ENCODE results near the gene PREX1.

Gene PREX1

DNA sequence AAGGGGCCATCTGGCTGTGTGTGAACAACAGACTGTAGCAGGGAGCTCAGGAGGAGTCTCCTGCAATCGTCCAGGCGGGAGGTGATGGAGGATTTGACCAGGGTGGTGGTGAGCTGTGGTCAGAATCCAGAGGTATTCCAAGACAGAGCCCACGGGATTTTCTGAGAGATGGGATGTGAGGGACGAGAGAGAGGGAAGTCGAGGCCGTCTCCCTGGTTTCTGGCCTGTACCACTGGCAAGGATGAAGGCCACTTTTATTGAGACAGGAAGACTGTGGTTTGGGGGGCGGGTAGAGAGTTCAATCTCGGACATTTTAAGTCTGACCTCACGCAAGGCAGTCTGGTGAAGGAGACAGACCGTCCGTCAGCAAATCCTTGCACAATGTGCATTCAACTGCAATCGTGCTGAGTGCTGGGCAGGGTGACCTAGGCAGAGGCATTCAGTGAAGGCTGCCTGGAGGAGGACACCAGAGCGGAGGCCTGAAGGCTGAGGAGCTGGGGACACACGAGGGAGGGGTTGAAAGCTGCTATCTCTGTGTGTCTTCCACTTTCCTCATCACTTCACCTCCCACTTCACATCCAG lies 53.9 kb downstream of the PREX1 start:
- H3K27me3 ChIP-seq, result no peaks in the 10 kb centered on the region
- peak overlapping the region in 3 of 10 experiments; percentile 6 to 44 (median 36); a peak in 4 of 20 replicates for H3K4me3 ChIP-seq
- peak overlapping the region; percentile 4 to 64 (median 50); a peak in 17 of 22 replicates for H3K9ac ChIP-seq
- H3K4me1 ChIP-seq, result peaks cover 41 to 100% (median 83%) of the 10 kb centered on the region in 10 experiments
- peaks cover 0 to 10% (median 0%) of the 10 kb centered on the region in 11 experiments; a peak in 2 of 22 replicates for H3K36me3 ChIP-seq
- peaks cover 0 to 15% (median 11%) of the 10 kb centered on the region in 11 experiments; a peak in 18 of 22 replicates for H3K9me3 ChIP-seq (replicated peaks in 1 of 11)
- peaks cover 0 to 99% (median 0%) of the 10 kb centered on the region in 11 experiments; a peak in 6 of 22 replicates for H4K20me1 ChIP-seq
- peak overlapping the region; percentile 31 to 78 (median 66); a peak in 20 of 22 replicates for H3K27ac ChIP-seq
- peak overlapping the region; percentile 48 to 94 (median 83) for H3K4me2 ChIP-seq
- peak in 1 of 11 experiments; percentile 37; a peak in 3 of 22 replicates for TF ChIP-seq Cebpa-rat (IDR thresholded peaks at IDR 0.05)

DNA sequence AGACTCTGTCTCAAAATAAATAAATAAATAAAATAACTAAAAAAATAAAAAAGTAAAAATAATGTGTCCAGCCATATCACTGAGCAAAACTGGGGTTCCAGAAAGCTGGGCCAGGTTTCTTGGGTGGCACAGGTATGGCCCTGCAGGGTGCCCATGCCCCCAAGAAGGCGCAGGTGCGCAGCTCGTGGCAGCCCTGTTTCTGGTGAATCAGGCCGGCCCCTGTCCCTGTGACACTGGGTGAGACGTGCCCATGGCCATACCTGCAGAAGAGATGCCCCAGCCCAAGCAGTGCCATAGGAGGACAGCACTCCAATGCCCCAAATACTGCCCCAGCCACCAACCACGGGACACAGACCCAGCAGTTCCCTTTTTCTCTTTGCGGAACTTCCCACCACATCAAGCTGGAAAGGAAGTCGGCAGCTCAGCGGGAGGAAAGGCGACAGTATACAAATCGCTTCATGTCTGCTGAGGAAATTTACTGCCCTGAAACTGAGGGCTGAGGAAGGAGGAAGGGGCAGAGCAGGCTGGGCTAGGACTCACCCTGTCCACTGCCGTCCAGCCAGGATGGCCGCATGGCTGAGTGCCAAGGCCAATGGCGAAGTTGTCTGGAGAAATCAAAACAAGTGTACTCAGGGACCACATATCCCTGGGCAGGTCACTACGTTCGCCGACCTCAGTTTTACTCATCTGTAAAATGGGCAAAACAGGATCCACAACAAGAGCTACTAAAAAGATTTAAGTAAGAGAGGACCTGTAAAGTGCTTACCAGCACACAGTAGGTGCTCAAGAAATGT lies 55.4 kb downstream of the PREX1 start:
- Histone ChIP-seq H3K4me3 (0 out of 20 replicates have a peak overlapping the region, but pooled peaks of 1 of the 10 experiments have one; percentile 14), H3K9ac (peak overlapping the region in 7 of 11 experiments; percentile 3 to 64 (median 39); a peak in 7 of 22 replicates), H4K20me1 (peaks cover 0 to 99% (median 0%) of the 10 kb centered on the region in 11 experiments; a peak in 6 of 22 replicates), H3K36me3 (peaks cover 0 to 11% (median 0%) of the 10 kb centered on the region in 11 experiments; a peak in 4 of 22 replicates), H3K9me3 (replicated peaks in 1 of 11) (peaks cover 0 to 15% (median 11%) of the 10 kb centered on the region in 11 experiments; a peak in 18 of 22 replicates), H3K4me1 (peaks cover 46 to 100% (median 91%) of the 10 kb centered on the region in 10 experiments), H3K27me3 (no peaks in the 10 kb centered on the region), H3K4me2 (peak overlapping the region; percentile 48 to 94 (median 84)), H3K27ac (peak overlapping the region; percentile 28 to 78 (median 66); a peak in 21 of 22 replicates)
- no peak for TF ChIP-seq Cebpa-rat (IDR thresholded peaks at IDR 0.05)

DNA sequence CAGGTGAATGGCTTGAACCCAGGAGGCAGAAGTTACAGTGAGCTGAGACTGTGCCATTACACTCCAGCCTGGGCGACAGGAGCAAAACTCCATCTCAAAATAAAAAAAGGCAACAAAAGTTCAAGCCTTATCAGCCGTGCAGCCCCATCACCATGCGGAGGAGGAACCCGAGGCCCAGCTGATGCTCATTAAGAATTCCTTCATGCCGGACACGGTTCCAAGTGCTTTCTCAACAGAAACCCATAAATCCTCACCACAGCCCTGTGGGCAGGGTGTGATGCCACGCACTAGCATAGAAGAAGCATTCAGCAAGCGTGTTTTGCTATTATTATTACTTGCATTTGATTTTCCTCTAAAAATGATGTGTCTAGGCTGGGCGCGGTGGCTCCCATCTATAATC lies 56.3 kb downstream of the PREX1 start:
- H3K4me2 ChIP-seq, result peak overlapping the region in 9 of 11 experiments; percentile 79 to 94 (median 83); a peak in 17 of 22 replicates
- no peak overlapping the region for H3K4me3 ChIP-seq
- TF ChIP-seq Cebpa-rat (IDR thresholded peaks at IDR 0.05), result no peak
- peaks cover 46 to 100% (median 87%) of the 10 kb centered on the region in 10 experiments for H3K4me1 ChIP-seq
- H3K9me3 ChIP-seq (replicated peaks in 1 of 11), result peaks cover 0 to 15% (median 11%) of the 10 kb centered on the region in 11 experiments; a peak in 18 of 22 replicates
- H3K9ac ChIP-seq, result no peak overlapping the region; a peak in 1 of 22 replicates
- H4K20me1 ChIP-seq, result peaks cover 0 to 99% (median 0%) of the 10 kb centered on the region in 11 experiments; a peak in 6 of 22 replicates
- H3K36me3 ChIP-seq, result peaks cover 0 to 17% (median 0%) of the 10 kb centered on the region in 11 experiments; a peak in 5 of 22 replicates
- peak overlapping the region in 7 of 11 experiments; percentile 37 to 78 (median 68); a peak in 8 of 22 replicates for H3K27ac ChIP-seq
- no peaks in the 10 kb centered on the region for H3K27me3 ChIP-seq

DNA sequence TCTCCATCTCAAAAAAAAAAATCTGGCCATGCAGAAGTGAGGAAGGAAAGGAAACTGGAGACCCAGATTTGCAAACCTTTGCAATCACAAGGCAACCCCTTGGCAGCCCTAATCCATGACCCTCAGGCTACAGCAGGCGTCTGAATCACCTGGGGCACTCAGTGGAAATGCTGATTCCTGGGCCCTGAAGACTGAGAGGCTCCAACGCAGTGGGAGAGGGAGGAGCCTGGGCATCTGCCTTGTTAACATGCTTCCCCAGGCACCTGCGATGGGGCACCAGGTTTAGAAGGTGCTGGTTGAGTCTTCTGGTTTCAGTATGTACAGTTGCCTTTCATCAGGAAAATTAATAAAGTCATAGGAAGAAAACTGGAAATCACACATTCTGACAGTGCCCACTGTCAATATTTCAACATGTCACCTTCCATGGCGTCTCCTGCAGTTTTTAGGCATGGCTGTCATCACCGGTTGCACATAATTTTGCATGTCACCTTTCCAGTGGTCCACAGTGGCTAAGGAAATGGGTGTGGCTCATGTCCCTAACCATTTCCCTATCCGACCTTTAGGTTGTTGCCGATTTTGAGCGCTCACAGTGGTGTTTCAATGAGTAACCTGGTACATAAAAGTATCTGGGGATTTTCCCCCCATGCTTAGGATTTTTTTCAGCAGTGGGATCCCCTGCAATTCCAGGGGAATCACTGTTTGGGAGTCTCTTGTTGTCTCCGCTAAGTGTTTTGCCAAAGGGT lies 56.9 kb downstream of the PREX1 start:
- Histone ChIP-seq H3K27me3 (no peaks in the 10 kb centered on the region), H3K36me3 (peaks cover 0 to 21% (median 0%) of the 10 kb centered on the region in 11 experiments; a peak in 5 of 22 replicates), H4K20me1 (peaks cover 0 to 99% (median 0%) of the 10 kb centered on the region in 11 experiments; a peak in 6 of 22 replicates), H3K9me3 (replicated peaks in 1 of 11) (peaks cover 0 to 9% (median 7%) of the 10 kb centered on the region in 11 experiments; a peak in 18 of 22 replicates), H3K4me3 (no peak overlapping the region), H3K4me1 (peaks cover 46 to 100% (median 85%) of the 10 kb centered on the region in 10 experiments), H3K27ac (peak overlapping the region in 3 of 11 experiments; percentile 37 to 69 (median 65); a peak in 2 of 22 replicates), H3K9ac (no peak overlapping the region; a peak in 1 of 22 replicates), H3K4me2 (peak overlapping the region in 7 of 11 experiments; percentile 79 to 94 (median 83); a peak in 14 of 22 replicates)
- no peak for TF ChIP-seq Cebpa-rat (IDR thresholded peaks at IDR 0.05)

DNA sequence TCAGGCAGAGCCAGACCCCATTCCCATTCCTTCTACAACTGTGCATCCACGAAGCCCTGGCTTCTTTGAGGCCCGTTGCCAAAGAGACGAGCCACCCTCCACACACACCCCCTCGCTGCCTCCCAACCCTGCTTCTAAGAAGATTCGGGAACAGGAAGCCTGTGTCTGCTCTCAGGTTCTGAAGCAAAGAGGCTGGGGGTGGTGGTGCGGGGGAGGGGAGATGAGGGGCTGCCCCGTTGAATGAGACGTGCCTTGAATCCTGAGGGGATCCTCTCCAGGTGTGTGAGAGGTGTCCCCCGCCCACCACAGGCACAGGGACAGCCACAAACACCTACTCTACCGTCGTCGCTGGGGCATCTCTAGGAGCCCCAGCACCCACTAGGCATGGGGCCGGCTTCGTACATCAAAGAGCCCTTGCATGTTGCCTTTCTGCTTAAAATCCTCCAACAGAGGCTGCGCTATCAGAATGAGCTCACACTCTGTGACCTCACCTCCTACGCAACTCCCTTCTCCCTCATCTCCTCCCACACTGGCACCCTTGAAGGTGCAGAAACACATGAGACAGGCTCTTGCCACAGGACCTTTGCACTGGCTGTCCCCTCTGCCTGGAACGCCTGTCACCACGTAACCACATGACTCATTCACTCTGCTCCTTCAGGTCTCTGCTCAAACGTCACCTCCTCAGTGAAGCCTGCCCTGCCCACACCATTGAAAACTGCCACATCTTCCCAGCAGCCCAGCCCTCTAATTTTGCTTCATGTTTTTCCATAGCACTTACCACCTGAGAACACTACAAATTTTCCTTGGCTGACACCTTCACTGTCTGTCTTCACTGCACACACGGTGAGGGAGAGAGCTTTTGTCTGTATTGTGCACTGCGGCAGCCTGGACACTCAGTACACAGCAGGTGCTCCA lies 58.5 kb downstream of the PREX1 start:
- no peaks in the 10 kb centered on the region for H3K27me3 ChIP-seq
- no peak overlapping the region for H3K4me3 ChIP-seq
- peaks cover 38 to 99% (median 80%) of the 10 kb centered on the region in 10 experiments for H3K4me1 ChIP-seq
- H3K27ac ChIP-seq, result peak overlapping the region in 2 of 11 experiments; percentile 0 to 33; a peak in 1 of 22 replicates
- H3K9ac ChIP-seq, result peak overlapping the region in 1 of 11 experiments; percentile 16; a peak in 1 of 22 replicates
- H3K4me2 ChIP-seq, result peak overlapping the region; percentile 19 to 94 (median 51); a peak in 18 of 22 replicates
- TF ChIP-seq Cebpa-rat (IDR thresholded peaks at IDR 0.05), result no peak
- H3K9me3 ChIP-seq (replicated peaks in 1 of 11), result 0 out of 22 replicates have a peak, but pooled peaks cover 0 to 5% (median 0%) of the 10 kb centered on the region in 11 experiments
- peaks cover 0 to 99% (median 0%) of the 10 kb centered on the region in 11 experiments; a peak in 6 of 22 replicates for H4K20me1 ChIP-seq
- H3K36me3 ChIP-seq, result peaks cover 0 to 21% (median 0%) of the 10 kb centered on the region in 11 experiments; a peak in 4 of 22 replicates

DNA sequence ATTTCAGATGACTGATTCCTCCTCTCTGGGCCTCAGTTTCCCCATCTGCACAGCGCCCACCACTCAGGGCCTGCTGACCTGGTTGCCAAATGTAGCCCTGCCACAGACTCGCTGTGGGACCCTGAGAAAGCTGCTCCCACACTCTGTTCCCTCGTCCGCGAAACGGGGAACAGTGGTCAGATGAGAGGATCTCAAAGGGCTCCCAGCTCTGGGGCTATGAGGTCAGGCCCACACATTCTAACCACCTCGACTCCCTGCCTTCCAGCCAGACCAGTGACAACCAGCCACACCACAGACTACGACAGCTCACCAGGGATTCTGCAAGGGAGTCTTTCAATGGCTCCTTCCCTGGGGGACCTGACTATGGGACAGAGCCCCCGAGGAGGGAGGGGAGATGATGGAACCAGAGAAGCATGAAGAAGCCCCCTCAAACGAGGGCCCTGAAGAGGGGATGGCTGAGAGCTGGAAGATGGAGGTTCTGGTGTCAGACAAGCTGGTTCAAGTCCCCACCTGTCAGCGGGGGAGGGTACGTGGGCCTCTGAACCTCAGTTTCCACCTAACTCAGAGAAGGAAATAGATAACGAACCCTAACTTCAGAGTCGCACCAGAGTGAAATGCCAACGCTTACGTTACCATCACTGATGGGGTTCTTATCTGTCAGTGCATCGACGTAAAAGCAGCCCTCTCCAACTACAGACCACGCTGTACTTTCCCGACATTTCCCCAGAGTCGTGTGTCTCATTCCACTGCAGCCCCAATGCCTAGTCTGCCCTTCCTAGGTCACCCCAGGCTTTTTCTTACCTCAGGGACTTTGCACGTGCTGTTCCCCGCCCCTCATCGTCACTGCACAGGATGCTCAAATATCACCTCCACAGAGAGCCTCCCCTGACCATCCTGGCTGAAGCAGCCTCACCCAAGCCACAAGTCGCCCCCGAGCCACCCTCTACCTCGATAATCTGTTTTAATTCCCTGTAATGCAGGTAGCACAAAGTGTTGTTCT lies 60.5 kb downstream of the PREX1 start:
- H3K4me1 ChIP-seq, result peaks cover 18 to 99% (median 78%) of the 10 kb centered on the region in 10 experiments
- peak overlapping the region in 6 of 11 experiments; percentile 2 to 90 (median 55); a peak in 9 of 22 replicates for H3K4me2 ChIP-seq
- H3K36me3 ChIP-seq, result peaks cover 0 to 26% (median 0%) of the 10 kb centered on the region in 11 experiments; a peak in 4 of 22 replicates
- TF ChIP-seq Cebpa-rat (IDR thresholded peaks at IDR 0.05), result no peak
- H3K27ac ChIP-seq, result peak overlapping the region in 1 of 11 experiments; percentile 37; a peak in 1 of 22 replicates
- H3K27me3 ChIP-seq, result no peaks in the 10 kb centered on the region
- peaks cover 0 to 100% (median 0%) of the 10 kb centered on the region in 11 experiments; a peak in 6 of 22 replicates for H4K20me1 ChIP-seq
- no peak overlapping the region for H3K4me3 ChIP-seq
- peaks cover 0 to 6% (median 0%) of the 10 kb centered on the region in 11 experiments; a peak in 2 of 22 replicates for H3K9me3 ChIP-seq (replicated peaks in 1 of 11)
- H3K9ac ChIP-seq, result no peak overlapping the region
